ENCODE measurements around the gene CAVIN3. TPM values are rescaled to one million over a fixed set of nuclear protein-coding genes. Genes with fewer than 3 reads are reported as not detected.

CAVIN3 gene, protein sequence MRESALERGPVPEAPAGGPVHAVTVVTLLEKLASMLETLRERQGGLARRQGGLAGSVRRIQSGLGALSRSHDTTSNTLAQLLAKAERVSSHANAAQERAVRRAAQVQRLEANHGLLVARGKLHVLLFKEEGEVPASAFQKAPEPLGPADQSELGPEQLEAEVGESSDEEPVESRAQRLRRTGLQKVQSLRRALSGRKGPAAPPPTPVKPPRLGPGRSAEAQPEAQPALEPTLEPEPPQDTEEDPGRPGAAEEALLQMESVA
- 5.8 and 9.9 TPM in 2 replicates for total RNA-seq
- long read RNA-seq, partial matches to known transcripts: 0 of 1 reads
- long read RNA-seq, other reads (novel, unspliced or antisense): 0 of 1 reads

DNA sequence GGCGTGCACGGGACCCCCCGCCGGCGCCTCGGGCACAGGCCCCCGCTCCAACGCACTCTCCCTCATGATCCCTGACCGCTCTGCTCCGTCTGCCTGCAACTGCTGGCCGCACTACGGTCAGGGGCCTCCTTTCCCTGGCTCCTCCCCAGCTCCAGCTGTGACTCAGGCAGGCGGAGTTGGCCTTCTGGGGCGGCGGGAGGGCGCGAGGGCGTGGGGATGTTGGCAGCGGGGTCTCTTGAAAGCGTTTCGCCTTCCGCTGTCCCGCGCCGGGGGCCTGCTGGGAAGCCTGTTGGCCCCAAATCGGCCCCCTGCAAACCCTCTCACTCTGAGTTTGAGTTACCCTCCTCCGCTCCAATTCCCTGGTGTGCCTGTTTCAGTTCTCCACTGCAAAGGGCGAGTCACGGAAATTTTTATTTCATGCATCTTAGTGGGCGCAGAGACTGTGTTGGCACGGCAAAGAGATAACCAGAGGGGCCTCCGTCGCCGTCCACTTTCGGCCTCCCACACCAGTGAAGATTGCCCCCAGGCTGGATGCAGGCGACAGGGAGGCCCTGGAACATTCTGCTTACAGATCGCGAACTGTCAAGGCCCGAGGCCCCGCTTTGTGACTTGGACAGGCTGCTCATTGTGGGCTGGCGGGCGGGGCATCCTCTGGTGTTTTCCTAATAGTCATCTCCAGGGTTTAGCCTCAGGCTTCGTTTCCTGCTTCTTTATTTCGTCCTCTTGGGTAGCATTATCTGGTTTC is at the start of gene CAVIN3:
Gene CAVIN3 (minus strand): TSS at position 91 of the 745 bp plus-strand sequence. CDS start 25 bp downstream, at position 66.
- TF ChIP-seq, protein P1, sequence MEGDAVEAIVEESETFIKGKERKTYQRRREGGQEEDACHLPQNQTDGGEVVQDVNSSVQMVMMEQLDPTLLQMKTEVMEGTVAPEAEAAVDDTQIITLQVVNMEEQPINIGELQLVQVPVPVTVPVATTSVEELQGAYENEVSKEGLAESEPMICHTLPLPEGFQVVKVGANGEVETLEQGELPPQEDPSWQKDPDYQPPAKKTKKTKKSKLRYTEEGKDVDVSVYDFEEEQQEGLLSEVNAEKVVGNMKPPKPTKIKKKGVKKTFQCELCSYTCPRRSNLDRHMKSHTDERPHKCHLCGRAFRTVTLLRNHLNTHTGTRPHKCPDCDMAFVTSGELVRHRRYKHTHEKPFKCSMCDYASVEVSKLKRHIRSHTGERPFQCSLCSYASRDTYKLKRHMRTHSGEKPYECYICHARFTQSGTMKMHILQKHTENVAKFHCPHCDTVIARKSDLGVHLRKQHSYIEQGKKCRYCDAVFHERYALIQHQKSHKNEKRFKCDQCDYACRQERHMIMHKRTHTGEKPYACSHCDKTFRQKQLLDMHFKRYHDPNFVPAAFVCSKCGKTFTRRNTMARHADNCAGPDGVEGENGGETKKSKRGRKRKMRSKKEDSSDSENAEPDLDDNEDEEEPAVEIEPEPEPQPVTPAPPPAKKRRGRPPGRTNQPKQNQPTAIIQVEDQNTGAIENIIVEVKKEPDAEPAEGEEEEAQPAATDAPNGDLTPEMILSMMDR (conservative IDR thresholded peaks at IDR 0.05): no peak
- Mint-ChIP-seq H3K4me3 (peak within 1 kb of the TSS; percentile 84), H3K27me3 (ENCODE audit: low read depth) (peaks cover 29% of the 10 kb centered on the region), H3K27ac (ENCODE audit: unreplicated experiment) (peak within 1 kb of the TSS; percentile 94), H3K36me3 (ENCODE audit: low read depth) (no peaks in the 10 kb centered on the region), H3K4me1 (peaks cover 38% of the 10 kb centered on the region), H3K9me3 (no peaks in the 10 kb centered on the region)
- DNase-seq (ENCODE audit: low read depth, low spot score): peak; percentile 64

DNA sequence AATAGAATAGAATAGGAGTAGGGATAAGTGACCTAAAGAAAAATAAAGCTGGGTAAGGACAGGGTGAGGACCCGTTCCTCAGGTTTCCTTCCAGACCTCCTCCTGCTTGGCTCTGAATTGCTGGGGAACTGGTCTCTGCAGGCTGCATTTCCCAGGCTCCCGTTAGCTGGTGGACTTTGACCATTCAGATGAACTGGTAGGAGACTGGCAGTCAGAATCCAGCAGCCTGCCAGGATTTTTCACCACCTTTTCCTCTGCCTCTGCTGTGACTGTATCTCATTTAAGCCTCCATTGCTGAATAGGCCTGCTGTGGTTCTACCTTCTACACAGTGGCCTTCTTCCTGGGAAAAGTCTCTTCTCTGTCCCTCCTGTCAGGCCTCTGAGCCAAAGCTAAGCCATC is 45.4 kb upstream of the CAVIN3 start:
- TF ChIP-seq, protein P1 (conservative IDR thresholded peaks at IDR 0.05): no peak
- H3K9me3 Mint-ChIP-seq: no peaks in the 10 kb centered on the region
- no peaks in the 10 kb centered on the region for H3K36me3 Mint-ChIP-seq (ENCODE audit: low read depth)
- no peaks in the 10 kb centered on the region for H3K4me1 Mint-ChIP-seq
- no peak overlapping the region for H3K27ac Mint-ChIP-seq (ENCODE audit: unreplicated experiment)
- no peaks in the 10 kb centered on the region for H3K27me3 Mint-ChIP-seq (ENCODE audit: low read depth)
- no peak for DNase-seq (ENCODE audit: low read depth, low spot score)
- H3K4me3 Mint-ChIP-seq: no peak overlapping the region

DNA sequence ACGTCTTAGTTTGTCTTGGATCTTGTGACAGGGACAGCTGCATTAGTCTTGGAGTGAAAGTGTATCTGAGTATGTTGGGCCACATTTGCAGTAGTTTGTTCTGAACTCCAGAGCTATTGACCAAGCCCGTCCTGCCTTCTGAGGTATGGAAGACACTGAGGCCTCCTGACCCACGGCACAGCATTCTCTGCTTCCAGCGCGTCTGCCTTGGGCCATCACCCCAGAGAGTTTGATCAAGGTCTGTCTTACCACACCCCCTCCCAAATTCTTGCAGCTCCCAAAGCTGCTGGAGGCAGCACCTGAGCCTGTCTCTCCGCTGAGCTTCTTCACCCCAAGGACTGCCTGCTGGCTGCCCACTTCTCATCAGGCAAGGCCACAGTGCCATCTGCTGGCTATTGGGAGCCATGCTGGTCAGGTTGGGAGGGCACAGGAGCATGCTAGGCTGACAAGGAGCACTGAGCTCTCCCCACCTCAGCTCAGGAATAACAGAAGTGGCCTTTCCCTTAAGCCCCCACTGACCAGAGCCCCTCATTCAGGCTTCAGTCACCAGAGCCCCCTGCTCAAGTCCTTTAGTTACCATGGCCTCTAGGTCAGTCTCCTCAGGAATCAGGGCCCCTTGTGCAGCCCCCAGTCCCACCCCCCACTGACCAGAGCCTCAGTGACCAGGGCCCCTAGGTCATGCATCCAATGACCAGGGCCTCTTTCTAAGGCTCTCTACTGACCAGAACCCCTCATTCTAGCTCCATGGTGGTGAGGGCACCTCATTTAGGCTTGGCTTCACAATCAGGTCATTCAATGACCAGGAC is 42.8 kb upstream of the CAVIN3 start:
- Mint-ChIP-seq H3K27me3 (ENCODE audit: low read depth) (no peaks in the 10 kb centered on the region), H3K36me3 (ENCODE audit: low read depth) (no peaks in the 10 kb centered on the region), H3K9me3 (no peaks in the 10 kb centered on the region), H3K4me1 (no peaks in the 10 kb centered on the region), H3K4me3 (no peak overlapping the region), H3K27ac (ENCODE audit: unreplicated experiment) (no peak overlapping the region)
- TF ChIP-seq, protein P1 (conservative IDR thresholded peaks at IDR 0.05): peak; percentile 87
- DNase-seq (ENCODE audit: low read depth, low spot score): peak; percentile 80

DNA sequence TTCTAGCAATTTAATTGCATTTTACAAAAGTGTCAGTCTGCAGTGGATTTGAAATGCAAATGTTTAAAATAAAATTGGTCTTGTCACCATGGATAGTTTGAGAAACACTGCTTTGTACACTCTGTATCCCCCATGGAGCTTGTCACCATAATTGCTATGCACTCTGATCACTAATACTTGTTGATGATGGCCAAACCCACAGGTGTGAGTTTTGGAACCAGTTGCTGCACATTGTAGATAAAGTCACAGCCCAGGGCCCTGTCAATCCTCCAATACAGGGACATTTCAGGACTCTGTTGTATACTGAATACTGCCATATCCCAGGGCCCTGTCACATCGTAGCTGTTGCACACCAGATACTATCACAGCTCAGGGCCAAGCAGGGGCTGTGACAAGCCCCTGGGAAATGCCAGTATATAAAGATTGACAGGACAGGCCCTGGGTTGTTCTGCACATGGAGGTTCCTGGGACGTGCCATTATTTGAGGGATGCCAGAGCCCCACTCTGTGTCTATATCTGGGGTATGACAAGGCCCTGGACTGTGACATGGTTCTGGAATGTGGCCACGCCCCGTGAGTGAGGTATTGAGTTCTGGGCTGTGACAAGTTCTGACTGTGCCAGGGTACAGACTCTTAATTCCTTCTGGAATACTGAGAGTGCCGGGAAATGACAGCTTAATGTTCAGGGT is 42.0 kb upstream of the CAVIN3 start:
- no peak overlapping the region for H3K27ac Mint-ChIP-seq (ENCODE audit: unreplicated experiment)
- H3K4me3 Mint-ChIP-seq: no peak overlapping the region
- H3K27me3 Mint-ChIP-seq (ENCODE audit: low read depth): no peaks in the 10 kb centered on the region
- DNase-seq (ENCODE audit: low read depth, low spot score): no peak
- no peaks in the 10 kb centered on the region for H3K9me3 Mint-ChIP-seq
- no peaks in the 10 kb centered on the region for H3K36me3 Mint-ChIP-seq (ENCODE audit: low read depth)
- H3K4me1 Mint-ChIP-seq: peaks cover under 1% of the 10 kb centered on the region
- TF ChIP-seq, protein P1 (conservative IDR thresholded peaks at IDR 0.05): no peak

DNA sequence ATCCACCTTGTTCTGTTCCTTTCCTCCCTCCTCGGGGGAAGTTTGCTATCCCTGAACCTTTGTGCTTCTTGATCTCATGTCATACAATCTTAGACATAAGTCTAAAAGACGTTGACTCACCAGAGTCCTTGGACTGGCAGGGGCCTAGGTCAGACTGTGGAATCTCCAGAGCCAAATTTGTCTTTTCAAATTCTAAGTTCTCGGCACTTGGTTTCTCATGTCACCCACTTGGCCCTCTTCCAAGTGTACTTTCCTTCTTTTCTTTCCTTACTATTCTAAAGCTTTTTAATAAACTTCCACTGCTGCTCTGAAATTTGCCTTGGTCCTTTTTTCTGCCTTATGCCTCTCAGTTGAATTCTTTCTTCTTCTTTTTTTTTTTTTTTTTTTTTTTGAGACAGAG is 39.9 kb upstream of the CAVIN3 start:
- no peaks in the 10 kb centered on the region for H3K27me3 Mint-ChIP-seq (ENCODE audit: low read depth)
- no peaks in the 10 kb centered on the region for H3K36me3 Mint-ChIP-seq (ENCODE audit: low read depth)

More for the DNA sequence above, 39.9 kb upstream of the CAVIN3 start:
- TF ChIP-seq, protein P1 (conservative IDR thresholded peaks at IDR 0.05): no peak
- Mint-ChIP-seq H3K4me3 (no peak overlapping the region), H3K9me3 (no peaks in the 10 kb centered on the region), H3K4me1 (peaks cover 5% of the 10 kb centered on the region), H3K27ac (ENCODE audit: unreplicated experiment) (no peak overlapping the region)
- no peak for DNase-seq (ENCODE audit: low read depth, low spot score)
